NCI-H524 (cell line): ENCODE measurements around the gene SYT9.

Experiments used
- DNase-seq, 2 experiments: peaks; one replicate each; lab custom pipeline; 2025; lab: John Stamatoyannopoulos, UW

The SYT9 gene

GRCh38 chr11:7427733-7428132, 176.0 kb downstream of the SYT9 start:
- DNase-seq, result no peak

- DNase-seq, result no peak
Observed at GRCh38 chr11:7428196-7428595, 176.5 kb downstream of the SYT9 start.

- no peak for DNase-seq
Observed at GRCh38 chr11:7430496-7430895, 178.8 kb downstream of the SYT9 start.

- peak in 1 of 2 experiments; percentile 24 for DNase-seq
Observed at GRCh38 chr11:7435176-7435575, 183.5 kb downstream of the SYT9 start.

GRCh38 chr11:7436146-7436545, 184.4 kb downstream of the SYT9 start:
- no peak for DNase-seq

- no peak for DNase-seq
Observed at GRCh38 chr11:7436657-7437056, 185.0 kb downstream of the SYT9 start.

- DNase-seq, result no peak
Observed at GRCh38 chr11:7437696-7438095, 186.0 kb downstream of the SYT9 start.

DNA sequence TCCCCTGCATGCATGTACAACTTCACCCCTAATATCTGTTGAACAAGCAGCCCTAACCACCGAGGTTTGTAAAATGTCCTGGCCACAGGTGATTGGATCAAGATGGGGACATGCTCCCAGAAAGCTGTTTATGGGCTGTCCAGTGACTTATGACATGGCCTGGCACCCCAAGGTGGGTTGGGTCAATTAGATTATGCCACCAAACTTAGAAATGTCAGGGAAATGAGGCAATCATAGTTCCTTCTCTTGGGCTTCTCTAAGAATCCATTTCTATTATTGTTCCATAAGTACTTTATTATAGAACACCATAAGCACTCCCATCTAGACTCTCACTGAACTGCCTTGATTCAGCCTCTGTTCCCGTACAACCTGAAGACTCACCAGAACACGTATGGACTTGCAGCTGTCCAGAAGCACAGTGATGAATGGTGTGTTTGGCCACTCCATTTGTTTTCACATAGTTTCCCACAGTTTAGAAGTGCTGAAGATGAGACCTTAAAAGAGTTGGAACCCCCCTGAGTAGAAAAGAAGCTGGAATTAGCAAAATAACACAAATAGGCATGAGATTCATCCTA, 188.1 kb downstream of the SYT9 start:
- DNase-seq, result no peak

- DNase-seq, result peak in 1 of 2 experiments; percentile 58
Observed at GRCh38 chr11:7442588-7443215, 191.0 kb downstream of the SYT9 start.

DNA sequence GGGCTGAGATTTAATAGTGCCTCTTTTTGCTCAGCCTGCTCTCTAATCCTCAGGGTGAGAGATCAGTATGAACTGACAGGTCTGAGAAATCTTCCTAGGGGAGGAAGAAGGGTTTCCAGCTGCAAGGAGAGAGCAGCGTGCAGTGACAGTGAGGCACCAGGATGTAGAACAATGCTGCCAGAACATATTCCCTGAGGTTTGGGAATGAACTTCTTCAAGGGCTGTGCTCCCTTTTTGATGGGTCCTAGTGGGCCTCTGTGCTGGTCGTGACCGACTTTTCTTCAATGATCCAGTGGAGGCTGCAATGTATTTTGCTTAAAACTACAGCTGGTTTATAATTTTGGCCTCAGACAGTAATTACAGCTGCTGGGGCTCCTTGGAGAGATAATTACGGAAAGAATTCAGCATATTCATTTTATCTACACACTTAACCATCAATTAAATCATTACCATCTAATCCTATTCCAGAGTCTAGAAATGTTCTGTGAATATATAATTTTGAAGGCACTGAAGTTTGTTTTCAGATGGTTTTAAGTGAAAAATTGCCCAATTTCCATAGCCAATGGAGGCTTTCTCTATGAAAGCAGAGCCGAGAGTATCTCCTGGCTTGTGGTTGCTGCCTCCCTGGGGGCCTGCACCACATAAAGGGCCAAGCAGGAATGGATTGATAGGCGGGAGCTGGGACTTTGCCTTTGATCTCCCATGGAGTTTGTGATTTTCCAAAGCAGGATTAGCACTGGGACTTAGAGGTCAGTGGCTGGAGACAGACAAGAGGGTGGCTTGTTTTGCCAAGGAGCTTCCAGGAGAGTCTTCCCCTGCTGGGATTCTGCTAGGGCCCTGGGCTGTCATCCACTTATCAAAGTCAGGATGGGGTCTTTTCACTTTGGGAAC, 192.6 kb downstream of the SYT9 start:
- no peak for DNase-seq

- no peak for DNase-seq
Observed at GRCh38 chr11:7445564-7445963, 193.9 kb downstream of the SYT9 start.

GRCh38 chr11:7448201-7448600, 196.5 kb downstream of the SYT9 start:
- peak in 1 of 2 experiments; percentile 15 for DNase-seq

GRCh38 chr11:7449211-7449840, 197.6 kb downstream of the SYT9 start:
- DNase-seq, result no peak

DNA sequence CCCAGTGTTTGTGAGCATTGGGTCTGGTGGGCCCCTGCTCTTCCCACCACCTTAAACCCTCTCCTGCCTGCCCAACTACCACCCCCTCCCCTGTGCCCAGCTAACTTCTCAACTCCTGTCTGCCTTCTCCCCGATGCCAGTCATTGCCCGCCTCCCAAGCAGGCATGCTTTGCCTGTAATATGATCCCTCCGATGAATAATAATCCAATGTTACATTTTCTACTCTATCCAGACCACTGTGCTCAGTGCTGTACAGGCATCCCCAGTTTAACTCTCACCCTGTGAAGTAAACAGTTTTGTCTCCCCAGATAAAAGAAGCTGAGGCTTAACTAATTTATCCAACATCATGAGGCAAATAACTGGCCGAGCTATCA, 198.1 kb downstream of the SYT9 start:
- DNase-seq, result no peak

- DNase-seq, result no peak
Observed at GRCh38 chr11:7450836-7451235, 199.1 kb downstream of the SYT9 start.

DNA sequence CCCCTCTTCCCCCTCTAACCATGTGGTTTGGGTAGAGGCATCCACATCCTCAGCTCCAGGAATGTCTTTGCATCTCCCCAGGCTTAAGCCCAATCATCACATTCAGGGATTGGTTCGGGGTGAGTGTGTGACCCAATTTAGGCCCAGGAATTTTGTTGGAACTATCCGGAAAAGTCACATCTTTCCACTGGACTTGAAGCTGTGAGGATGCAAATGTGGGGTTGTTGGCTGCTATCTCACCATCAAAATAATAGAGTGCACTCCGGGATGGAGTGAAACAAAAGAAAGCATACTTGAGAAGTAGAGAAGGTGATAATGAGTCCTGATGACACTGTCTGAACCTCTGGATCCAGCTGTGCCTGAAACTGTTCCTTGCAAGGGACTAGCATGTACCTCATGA, 199.8 kb downstream of the SYT9 start:
- DNase-seq, result no peak

DNA sequence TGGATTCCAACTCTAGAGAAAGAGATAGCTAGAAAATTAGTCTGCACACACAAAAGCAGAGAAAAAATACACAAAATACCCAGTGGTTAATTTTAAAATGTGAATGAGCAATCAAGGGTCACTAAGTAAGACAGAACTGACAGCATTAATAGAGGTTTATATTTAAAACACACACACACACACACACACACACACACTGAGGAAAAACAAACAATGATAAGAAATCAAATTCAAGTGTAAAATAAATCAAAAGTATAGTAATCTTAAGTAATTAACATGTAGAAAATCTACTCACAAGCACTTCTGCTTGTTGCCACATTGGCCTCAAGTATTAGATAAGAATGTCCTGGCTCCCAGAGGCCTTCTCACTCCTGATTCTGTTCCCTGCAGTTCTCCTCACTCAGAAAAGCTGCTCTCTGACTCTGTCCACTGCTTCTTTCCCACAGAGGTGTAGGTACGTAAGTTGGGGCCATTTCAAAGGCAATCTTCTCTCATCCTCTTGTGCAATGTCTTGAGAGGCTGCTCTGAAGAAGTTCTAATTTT, 200.3 kb downstream of the SYT9 start:
- no peak for DNase-seq

DNA sequence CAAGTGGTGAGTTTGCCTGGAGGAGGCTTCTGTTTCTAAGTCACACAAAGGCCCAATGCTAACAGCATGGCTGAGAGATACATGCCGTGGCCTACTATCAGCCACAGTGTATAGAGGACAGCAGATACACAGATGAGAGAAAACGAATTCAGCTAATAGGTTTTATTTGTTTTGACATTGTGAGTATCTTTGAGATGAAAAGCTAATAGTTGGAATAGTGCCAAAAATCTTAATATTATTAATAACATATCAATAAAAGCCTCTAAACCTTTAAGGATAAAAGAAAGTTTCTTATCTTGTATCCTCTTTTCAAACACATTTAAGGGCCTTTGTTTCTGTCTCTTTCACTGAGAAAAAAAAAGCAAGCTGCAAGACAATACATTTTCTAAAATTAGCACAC, 203.2 kb downstream of the SYT9 start:
- DNase-seq, result no peak

DNA sequence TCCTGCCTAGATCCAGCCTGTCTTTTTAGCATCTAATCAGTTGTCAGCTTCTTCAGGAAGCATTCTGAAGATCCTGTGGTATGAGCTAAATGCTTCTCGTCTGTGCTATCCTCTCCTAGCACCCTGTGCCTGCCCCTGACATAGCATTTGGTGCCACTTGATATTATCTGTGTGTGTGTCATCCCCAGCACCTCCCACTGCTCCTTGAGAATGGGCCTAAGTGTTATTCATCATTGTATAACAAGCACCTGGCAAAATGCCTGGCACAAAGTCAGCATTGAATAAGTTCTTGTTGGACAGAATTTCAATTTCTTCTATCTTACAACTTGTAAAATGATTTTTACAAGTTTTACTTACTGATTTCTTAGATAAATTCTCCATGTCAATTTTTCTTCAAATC, 205.5 kb downstream of the SYT9 start:
- DNase-seq, result peak in 1 of 2 experiments; percentile 6

- no peak for DNase-seq
Observed at GRCh38 chr11:7462706-7463105, 211.0 kb downstream of the SYT9 start.

DNA sequence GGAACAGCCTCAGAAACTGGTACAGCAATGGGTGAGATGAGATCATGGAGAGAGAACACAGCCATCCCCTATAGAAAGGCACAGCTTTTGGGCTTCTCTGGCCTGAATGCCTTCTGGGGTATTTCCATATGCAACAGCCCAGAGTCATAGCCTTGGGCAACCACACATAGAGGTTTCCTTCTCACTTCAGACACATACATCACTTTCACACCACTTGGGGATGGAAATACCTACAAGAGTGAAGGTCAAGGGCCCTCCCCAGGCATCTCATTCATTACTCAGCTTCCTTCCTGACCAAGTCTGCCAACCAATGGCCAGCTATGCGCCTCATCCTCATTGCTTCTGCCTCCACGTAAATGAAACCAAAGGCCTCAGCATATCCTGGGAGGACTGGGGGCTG, 215.9 kb downstream of the SYT9 start:
- no peak for DNase-seq

DNA sequence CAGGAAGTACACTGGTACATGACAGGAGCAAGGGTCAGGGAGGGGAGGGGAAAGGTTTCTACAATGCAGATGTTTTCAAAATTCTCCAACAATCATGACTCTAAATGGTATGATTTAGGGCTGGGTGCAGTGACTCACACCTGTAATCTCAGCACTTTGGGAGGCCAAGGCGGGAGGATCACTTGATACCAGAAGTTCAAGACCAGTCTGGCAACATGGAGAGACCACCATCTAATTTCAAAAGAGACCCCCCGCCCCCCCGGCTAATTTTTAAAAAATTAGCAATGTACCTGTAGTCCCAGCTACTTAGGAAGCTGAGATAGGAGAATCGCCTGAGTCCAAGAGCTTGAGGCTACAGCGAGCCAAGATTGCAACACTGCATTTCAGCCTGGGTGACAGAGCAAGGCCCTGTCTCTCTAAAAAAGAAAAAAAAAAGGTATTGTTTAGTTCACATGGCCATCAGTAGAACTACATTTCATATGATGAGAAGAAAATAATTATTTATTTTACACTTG, 217.7 kb downstream of the SYT9 start:
- no peak for DNase-seq
